ENCODE measurements around the gene TRIM64.
"Not testable (repeated sequence)": the region's sequence is repeated elsewhere in the genome, so short reads cannot be mapped to it uniquely, and the experiment has no call there.

TRIM64 gene
- 0 reads per million in 2 donors for total RNA-seq

- DNase-seq, result not testable (repeated sequence)
Measured at GRCh38 chr11:89965737-89966136, at the start of gene TRIM64. Gene TRIM64, plus strand, starts transcription at chr11:89966037. Its CDS starts 2,467 bp downstream, at chr11:89968504.

- DNase-seq, result no peak
Measured at GRCh38 chr11:89922195-89922660, 43.6 kb upstream of the TRIM64 start, which contains the start of gene TRIM49D1. Gene TRIM49D1, minus strand, starts transcription at chr11:89922245. Its CDS starts 4,535 bp downstream, at chr11:89917710.

- not testable (repeated sequence) for DNase-seq
Measured at GRCh38 chr11:89923764-89924163, 42.1 kb upstream of the TRIM64 start, which contains the start of gene TRIM49D2. Gene TRIM49D2, plus strand, starts transcription at chr11:89924064. Its CDS starts 2,698 bp downstream, at chr11:89926762.

- DNase-seq, result not testable (repeated sequence)
Measured at GRCh38 chr11:89960833-89961232, 5.0 kb upstream of the TRIM64 start.

Data from T-helper 9 cell (primary cell).